Tibial nerve (tissue), 4 donors: ENCODE data around the gene CLCC1. TPM values are rescaled to one million over a fixed set of nuclear protein-coding genes. Genes with fewer than 3 reads are reported as not detected.

Experiments used
- DNase-seq, 2 donors: peaks; one replicate each; pipeline ENCODE4 v3.0.0-alpha.2; 2019; ENCODE audit warnings: low spot score in 2 of 2
- H3K27ac ChIP-seq, 4 donors: fragments of 200-600 bp; sonication (generic) in 3 of 4; one replicate each; pipeline ENCODE4 v1.5.1; 2017 to 2019; ENCODE audit warnings: mild to moderate bottlenecking in 1 of 4
- H3K27me3 ChIP-seq, 2 donors: fragments of 200-600 bp; sonication (generic) in 1 of 2; one replicate each; pipeline versions ENCODE4 v1.5.1 to v1.6.0; 2017 to 2019
- H3K36me3 ChIP-seq, 3 donors: fragments of 200-600 bp; sonication (generic); one replicate each; pipeline ENCODE4 v1.5.1; 2018 to 2019
- H3K4me1 ChIP-seq, 4 donors: fragments of 200-600 bp; sonication (generic) in 3 of 4; one replicate each; pipeline ENCODE4 v1.5.1; 2017 to 2019
- H3K4me3 ChIP-seq, 4 donors: fragments of 200-600 bp; sonication (generic) in 3 of 4; one replicate each; pipeline ENCODE4 v1.5.1; 2017 to 2019; ENCODE audit warnings: mild to moderate bottlenecking in 1 of 4, moderate library complexity in 1 of 4
- H3K9me3 ChIP-seq, 4 donors: fragments of 200-600 bp; sonication (generic) in 3 of 4; one replicate each; pipeline ENCODE4 v1.5.1; 2017 to 2019
- EP300 ChIP-seq, 2 donors: sonication (generic); formaldehyde crosslinking; IDR thresholded peaks; one replicate each; pipeline ENCODE4 v1.6.1; 2017; ENCODE audit warnings: antibody characterized with exemption in 2 of 2, mild to moderate bottlenecking in 1 of 2
- POLR2A ChIP-seq, 2 donors: fragments of 450-650 bp; IDR thresholded peaks; one replicate each; pipeline ENCODE4 v1.6.1; 2017; ENCODE audit warnings: antibody characterized with exemption in 2 of 2, mild to moderate bottlenecking in 2 of 2, moderate library complexity in 2 of 2
- WGBS, 2 donors: methylation state at CpG; one replicate each; pipeline ENCODE4 v1.1.5; 2018; 5-methylcytosine and 5-hydroxymethylcytosine counted together
- total RNA-seq, 4 donors: library from RNA; depleted of rRNA; stranded (reverse); fragments of >200 nt; gene quantifications; one replicate each; pipeline ENCODE4 v1.1.0, GENCODE V29; 2016
- TF ChIP-seq, protein P1 (sequence below), 5 experiments: fragments of 200-600 bp in 3 of 5; fragments of 450-650 bp in 2 of 5; sonication (generic) in 3 of 5; IDR thresholded peaks; one replicate each; pipeline ENCODE4 v1.5.1; 2016 to 2019; ENCODE audit warnings: antibody characterized with exemption in 5 of 5, mild to moderate bottlenecking in 3 of 5, moderate library complexity in 2 of 5

The CLCC1 gene
- total RNA-seq, 4 donors from 2014 or later: 24.0 to 29.7 (median 26.2) TPM

DNA sequence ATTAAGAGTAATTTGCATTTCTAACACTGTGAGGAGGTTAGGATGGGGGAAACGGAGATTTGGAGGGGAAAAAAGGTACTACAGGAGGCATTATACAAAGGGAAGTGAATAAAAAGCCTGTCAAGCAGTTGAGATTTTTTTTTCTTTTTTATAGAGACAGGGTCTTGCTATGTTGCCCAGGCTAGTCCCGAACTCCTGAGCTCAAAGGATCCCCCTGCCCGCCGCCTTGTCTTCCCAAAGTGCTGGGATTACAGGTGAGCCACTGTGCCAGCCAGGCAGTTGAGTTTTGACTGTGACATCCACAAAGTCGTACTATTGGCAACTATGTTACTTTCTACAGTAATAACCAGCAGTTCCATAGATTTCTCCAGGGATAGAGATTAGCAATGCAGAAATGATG lies 2.6 kb downstream of the CLCC1 start:
- Histone ChIP-seq H3K4me1 (peaks cover 0 to 49% (median 18%) of the 10 kb centered on the region in 4 donors), H3K9me3 (no peaks in the 10 kb centered on the region), H3K27me3 (no peaks in the 10 kb centered on the region), H3K4me3 (no peak overlapping the region), H3K27ac (no peak overlapping the region), H3K36me3 (peaks cover 0 to 31% (median 0%) of the 10 kb centered on the region in 3 donors)
- TF ChIP-seq EP300 (IDR thresholded peaks at IDR 0.05): no peak
- TF ChIP-seq, protein P1, sequence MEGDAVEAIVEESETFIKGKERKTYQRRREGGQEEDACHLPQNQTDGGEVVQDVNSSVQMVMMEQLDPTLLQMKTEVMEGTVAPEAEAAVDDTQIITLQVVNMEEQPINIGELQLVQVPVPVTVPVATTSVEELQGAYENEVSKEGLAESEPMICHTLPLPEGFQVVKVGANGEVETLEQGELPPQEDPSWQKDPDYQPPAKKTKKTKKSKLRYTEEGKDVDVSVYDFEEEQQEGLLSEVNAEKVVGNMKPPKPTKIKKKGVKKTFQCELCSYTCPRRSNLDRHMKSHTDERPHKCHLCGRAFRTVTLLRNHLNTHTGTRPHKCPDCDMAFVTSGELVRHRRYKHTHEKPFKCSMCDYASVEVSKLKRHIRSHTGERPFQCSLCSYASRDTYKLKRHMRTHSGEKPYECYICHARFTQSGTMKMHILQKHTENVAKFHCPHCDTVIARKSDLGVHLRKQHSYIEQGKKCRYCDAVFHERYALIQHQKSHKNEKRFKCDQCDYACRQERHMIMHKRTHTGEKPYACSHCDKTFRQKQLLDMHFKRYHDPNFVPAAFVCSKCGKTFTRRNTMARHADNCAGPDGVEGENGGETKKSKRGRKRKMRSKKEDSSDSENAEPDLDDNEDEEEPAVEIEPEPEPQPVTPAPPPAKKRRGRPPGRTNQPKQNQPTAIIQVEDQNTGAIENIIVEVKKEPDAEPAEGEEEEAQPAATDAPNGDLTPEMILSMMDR (IDR thresholded peaks at IDR 0.05): no peak
- no peak for TF ChIP-seq POLR2A (IDR thresholded peaks at IDR 0.05)
- no peak for DNase-seq
- 92 to 93% methylated on average over 5 of the region's 5 CpGs for WGBS, 2 donors

DNA sequence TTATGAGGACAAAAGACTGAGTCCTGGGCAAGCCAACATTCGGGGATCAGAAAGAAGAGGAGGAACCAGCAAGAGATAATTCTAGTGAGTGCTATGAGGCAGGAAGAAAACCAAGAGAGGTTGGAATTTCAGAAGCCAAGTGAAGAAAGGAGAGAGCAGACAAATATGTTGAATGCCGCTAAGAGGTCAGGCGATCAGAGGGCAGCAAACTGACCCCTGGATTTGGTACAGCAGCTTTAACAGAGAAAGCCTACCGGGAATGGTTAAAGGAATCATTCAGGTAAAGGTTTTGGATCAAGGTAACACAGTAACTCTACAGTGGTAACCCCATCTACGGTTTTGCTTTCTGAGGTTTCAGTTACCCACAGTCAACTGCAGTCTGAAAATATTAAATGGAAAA lies 5.4 kb downstream of the CLCC1 start:
- no peak for DNase-seq
- no peaks in the 10 kb centered on the region for H3K9me3 ChIP-seq
- TF ChIP-seq, protein P1 (IDR thresholded peaks at IDR 0.05): no peak
- no peak for TF ChIP-seq EP300 (IDR thresholded peaks at IDR 0.05)
- no peak for TF ChIP-seq POLR2A (IDR thresholded peaks at IDR 0.05)
- WGBS, 2 donors: 73 to 78% methylated on average over 5 of the region's 5 CpGs
- H3K27me3 ChIP-seq: no peaks in the 10 kb centered on the region
- H3K27ac ChIP-seq: no peak overlapping the region
- no peak overlapping the region for H3K4me3 ChIP-seq
- H3K36me3 ChIP-seq: peaks cover 0 to 56% (median 0%) of the 10 kb centered on the region in 3 donors
- peaks cover 0 to 44% (median 15%) of the 10 kb centered on the region in 4 donors for H3K4me1 ChIP-seq

DNA sequence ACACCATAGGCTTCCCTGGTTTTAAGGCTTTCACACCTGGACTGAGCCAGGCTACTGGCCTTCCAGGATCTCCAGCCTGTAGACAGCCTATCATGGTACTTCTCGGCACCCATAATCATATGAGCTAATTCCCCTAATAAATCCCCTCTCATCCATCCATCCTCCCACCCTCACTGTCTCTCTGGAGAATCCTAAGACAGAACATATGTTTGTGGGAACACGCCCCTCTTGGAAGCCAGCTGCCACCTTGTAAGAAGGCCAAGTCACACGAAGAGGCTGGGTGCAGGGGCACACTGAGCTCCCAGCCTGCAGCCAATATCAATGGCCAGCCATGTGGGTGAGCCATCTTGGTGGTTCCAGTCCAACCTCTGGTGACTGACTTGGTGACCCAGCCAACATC lies 7.4 kb downstream of the CLCC1 start:
- Histone ChIP-seq H3K4me3 (no peak overlapping the region), H3K27me3 (no peaks in the 10 kb centered on the region), H3K27ac (no peak overlapping the region), H3K36me3 (peaks cover 0 to 56% (median 0%) of the 10 kb centered on the region in 3 donors), H3K4me1 (peaks cover 0 to 28% (median 6%) of the 10 kb centered on the region in 4 donors), H3K9me3 (no peaks in the 10 kb centered on the region)
- 81 to 88% methylated on average over 3 of the region's 3 CpGs for WGBS, 2 donors
- TF ChIP-seq POLR2A (IDR thresholded peaks at IDR 0.05) (no peak), EP300 (IDR thresholded peaks at IDR 0.05) (no peak)
- TF ChIP-seq, protein P1 (IDR thresholded peaks at IDR 0.05): no peak
- no peak for DNase-seq

DNA sequence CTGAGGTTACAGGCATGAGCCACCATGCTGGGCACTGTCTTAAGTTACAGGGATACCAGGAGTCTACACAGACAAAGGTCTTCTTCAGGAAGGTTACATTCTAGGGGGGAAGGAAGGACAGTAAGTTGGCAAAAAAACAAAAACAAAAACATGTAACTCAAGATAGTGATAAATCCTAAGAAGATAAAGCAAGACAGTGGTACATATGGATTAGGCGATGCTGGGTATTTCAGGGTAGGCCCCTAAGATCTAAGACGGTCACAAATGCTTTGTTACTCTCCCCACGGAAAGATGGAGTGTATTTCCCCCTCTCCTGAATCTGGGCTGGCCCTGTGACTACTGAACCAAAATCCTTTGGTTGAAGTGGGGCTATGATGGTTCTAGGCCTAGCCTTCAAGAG lies 8.2 kb downstream of the CLCC1 start:
- Histone ChIP-seq H3K9me3 (no peaks in the 10 kb centered on the region), H3K36me3 (peaks cover 0 to 56% (median 0%) of the 10 kb centered on the region in 3 donors), H3K27ac (no peak overlapping the region), H3K4me3 (no peak overlapping the region), H3K4me1 (peaks cover 0 to 20% (median 6%) of the 10 kb centered on the region in 4 donors), H3K27me3 (no peaks in the 10 kb centered on the region)
- DNase-seq: no peak
- TF ChIP-seq, protein P1 (IDR thresholded peaks at IDR 0.05): no peak
- TF ChIP-seq POLR2A (IDR thresholded peaks at IDR 0.05) (no peak), EP300 (IDR thresholded peaks at IDR 0.05) (no peak)
- WGBS, 2 donors: 93 to 98% methylated on average over 3 of the region's 3 CpGs

DNA sequence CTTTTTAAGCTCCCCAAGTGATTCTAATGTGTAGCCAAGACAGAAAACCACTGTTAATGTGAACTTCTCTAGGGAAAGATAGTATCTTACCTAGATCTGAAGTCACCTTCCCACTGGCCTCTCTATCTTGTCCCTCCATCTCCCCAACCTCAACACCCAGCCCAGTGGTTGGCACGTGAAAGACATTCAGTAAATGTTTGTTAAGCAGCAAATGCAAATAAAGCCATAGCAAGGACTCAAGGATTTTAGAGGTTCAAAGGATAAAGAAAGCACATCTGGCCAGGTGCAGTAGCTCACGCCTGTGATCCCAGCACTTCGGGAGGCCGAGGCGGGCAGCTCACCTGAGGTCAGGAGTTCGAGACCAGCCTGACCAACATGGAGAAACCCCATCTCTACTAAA lies 9.8 kb downstream of the CLCC1 start:
- WGBS, 2 donors: 91 to 94% methylated on average over 6 of the region's 6 CpGs
- H3K4me1 ChIP-seq: peaks cover 0 to 24% (median 5%) of the 10 kb centered on the region in 4 donors
- no peak overlapping the region for H3K27ac ChIP-seq
- no peaks in the 10 kb centered on the region for H3K9me3 ChIP-seq
- H3K36me3 ChIP-seq: peaks cover 0 to 43% (median 0%) of the 10 kb centered on the region in 3 donors
- no peak for TF ChIP-seq EP300 (IDR thresholded peaks at IDR 0.05)
- no peak overlapping the region for H3K4me3 ChIP-seq
- no peaks in the 10 kb centered on the region for H3K27me3 ChIP-seq
- DNase-seq: no peak

DNA sequence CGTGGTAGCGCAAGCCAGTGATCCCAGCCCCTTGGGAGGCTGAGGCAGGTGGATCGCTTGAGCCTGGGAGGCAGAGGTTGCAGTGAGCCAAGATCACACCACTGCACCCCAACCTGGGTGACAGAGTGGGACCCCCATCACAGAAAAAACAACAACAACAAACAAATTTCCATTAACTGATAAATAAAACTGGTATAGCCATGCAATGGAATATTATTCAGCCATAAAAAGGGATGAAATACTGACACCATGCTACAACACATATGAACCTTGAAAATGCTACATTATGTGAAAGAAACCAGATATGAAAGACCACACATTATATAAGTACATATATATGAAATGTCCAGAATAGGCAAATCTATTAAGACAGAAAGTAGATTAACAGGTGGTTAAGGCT lies 12.0 kb downstream of the CLCC1 start:
- no peak for TF ChIP-seq POLR2A (IDR thresholded peaks at IDR 0.05)
- TF ChIP-seq, protein P1 (IDR thresholded peaks at IDR 0.05): no peak
- no peak for TF ChIP-seq EP300 (IDR thresholded peaks at IDR 0.05)
- peaks cover 0 to 40% (median 0%) of the 10 kb centered on the region in 3 donors for H3K36me3 ChIP-seq
- no peak overlapping the region for H3K4me3 ChIP-seq
- no peak overlapping the region for H3K27ac ChIP-seq
- no peak for DNase-seq
- H3K4me1 ChIP-seq: peaks cover 0 to 29% (median 6%) of the 10 kb centered on the region in 4 donors
- WGBS, 2 donors: 96 to 97% methylated on average over 3 of the region's 3 CpGs
- H3K27me3 ChIP-seq: no peaks in the 10 kb centered on the region
- H3K9me3 ChIP-seq: no peaks in the 10 kb centered on the region
